Lower lobe of right lung (tissue), 2 donors: ENCODE measurements around the gene HSPA9. TPM values are rescaled to one million over a fixed set of nuclear protein-coding genes. Genes with fewer than 3 reads are reported as not detected.

ENCODE experiments used
- ATAC-seq, 2 donors: fragments of 200-7000 bp; cut with Tn5 transposase; one replicate each; pipeline ENCODE4 v1.9.1; 2020 to 2022; ENCODE audit warnings: mild to moderate bottlenecking in 2 of 2, moderate library complexity in 2 of 2
- DNase-seq: peaks from one replicate; pipeline ENCODE4 v3.0.0-alpha.2; 2020
- H3K27ac ChIP-seq: fragments of 200-600 bp; one replicate; pipeline ENCODE4 v1.8.0; 2022
- H3K27me3 ChIP-seq: fragments of 200-600 bp; one replicate; pipeline ENCODE4 v1.8.0; 2022; ENCODE audit warnings: low read depth
- H3K36me3 ChIP-seq: fragments of 200-600 bp; one replicate; pipeline ENCODE4 v1.8.0; 2022; ENCODE audit warnings: mild to moderate bottlenecking
- H3K4me1 ChIP-seq: fragments of 200-600 bp; one replicate; pipeline ENCODE4 v1.8.0; 2022
- H3K4me3 ChIP-seq: fragments of 200-600 bp; one replicate; pipeline ENCODE4 v1.8.0; 2022; ENCODE audit warnings: mild to moderate bottlenecking
- H3K9me3 ChIP-seq: fragments of 200-600 bp; one replicate; pipeline ENCODE4 v1.8.0; 2022
- CTCF ChIP-seq: fragments of 200-600 bp; IDR thresholded peaks from one replicate; pipeline ENCODE4 v1.8.0; 2022; ENCODE audit warnings: antibody characterized with exemption, mild to moderate bottlenecking
- intact Hi-C: fragments of 100-400 bp; cut with DNase I; formaldehyde crosslinking; loops from one replicate; pipeline ENCODE4 v1.11.0; 2022
- total RNA-seq: library from RNA; stranded (reverse); fragmentation: NEBNext Ultra II Directional; extraction: Animal tissue kit (Norgen Biotek cat#: 25700); gene quantifications from one replicate; pipeline ENCODE4 v1.2.1, GENCODE V29; 2021
- donor health status: DM: no; HTN: yes; CAD: no; lungs with severe emphysema.

The HSPA9 gene
- total RNA-seq, 1 donor from 2014 or later: 148 TPM

GRCh38 chr5:138588013-138588788 lies 13.0 kb upstream of the HSPA9 start:
- no peaks in the 10 kb centered on the region for H3K4me1 ChIP-seq
- ATAC-seq (no peak), DNase-seq (no peak)
- H3K9me3 ChIP-seq: no peaks in the 10 kb centered on the region
- no peaks in the 10 kb centered on the region for H3K27me3 ChIP-seq
- no peak overlapping the region for H3K4me3 ChIP-seq
- no peak for TF ChIP-seq CTCF
- H3K27ac ChIP-seq: no peak overlapping the region
- H3K36me3 ChIP-seq: no peaks in the 10 kb centered on the region
- intact Hi-C loops: no loop called here

- H3K27me3 ChIP-seq: no peaks in the 10 kb centered on the region
- no peak overlapping the region for H3K4me3 ChIP-seq
- no peaks in the 10 kb centered on the region for H3K36me3 ChIP-seq
- intact Hi-C loops: no loop called here
- DNase-seq (no peak), ATAC-seq (no peak)
- H3K9me3 ChIP-seq: no peaks in the 10 kb centered on the region
- H3K27ac ChIP-seq: no peak overlapping the region
- no peaks in the 10 kb centered on the region for H3K4me1 ChIP-seq
- no peak for TF ChIP-seq CTCF
These were observed 10.0 kb upstream of the HSPA9 start for GRCh38 chr5:138585157-138585556.

- H3K27ac ChIP-seq: no peak overlapping the region
- H3K36me3 ChIP-seq: no peaks in the 10 kb centered on the region
- no peaks in the 10 kb centered on the region for H3K4me1 ChIP-seq
- H3K9me3 ChIP-seq: no peaks in the 10 kb centered on the region
- H3K4me3 ChIP-seq: no peak overlapping the region
- no peaks in the 10 kb centered on the region for H3K27me3 ChIP-seq
- ATAC-seq (peak; percentile 60 to 73), DNase-seq (no peak)
- intact Hi-C loops: no loop called here
- no peak for TF ChIP-seq CTCF
These were observed 8.9 kb upstream of the HSPA9 start for GRCh38 chr5:138583984-138584637.

GRCh38 chr5:138582959-138583358 lies 7.8 kb upstream of the HSPA9 start:
- TF ChIP-seq CTCF: no peak
- ATAC-seq (no peak), DNase-seq (no peak)
- Histone ChIP-seq H3K36me3 (no peaks in the 10 kb centered on the region), H3K27me3 (no peaks in the 10 kb centered on the region), H3K4me1 (no peaks in the 10 kb centered on the region), H3K9me3 (no peaks in the 10 kb centered on the region), H3K27ac (no peak overlapping the region), H3K4me3 (no peak overlapping the region)
- intact Hi-C loops: no loop called here

GRCh38 chr5:138580777-138581176 lies 5.6 kb upstream of the HSPA9 start:
- TF ChIP-seq CTCF: no peak
- Histone ChIP-seq H3K4me3 (no peak overlapping the region), H3K4me1 (no peaks in the 10 kb centered on the region), H3K27me3 (no peaks in the 10 kb centered on the region), H3K27ac (no peak overlapping the region), H3K9me3 (no peaks in the 10 kb centered on the region), H3K36me3 (no peaks in the 10 kb centered on the region)
- intact Hi-C loops: no loop called here
- ATAC-seq: no peak
- no peak for DNase-seq
